ENCODE measurements around the gene ACAT1.
"Not testable (repeated sequence)": the region's sequence is repeated elsewhere in the genome, so short reads cannot be mapped to it uniquely, and the experiment has no call there.

The ACAT1 gene

GRCh38 chr11:108148556-108148955, 27.2 kb downstream of the ACAT1 start:
- DNase-seq, result no peak

GRCh38 chr11:108154591-108154990, 33.2 kb downstream of the ACAT1 start:
- DNase-seq, result no peak

- no peak for DNase-seq
Observed at GRCh38 chr11:108160970-108161566, 39.7 kb downstream of the ACAT1 start.

GRCh38 chr11:108162878-108163277, 41.5 kb downstream of the ACAT1 start:
- not testable (repeated sequence) for DNase-seq

GRCh38 chr11:108167624-108168023, 46.3 kb downstream of the ACAT1 start:
- DNase-seq, result no peak

GRCh38 chr11:108170184-108170583, 48.8 kb downstream of the ACAT1 start:
- DNase-seq, result no peak

GRCh38 chr11:108177570-108177969, 56.2 kb downstream of the ACAT1 start:
- DNase-seq, result no peak

- DNase-seq, result no peak
Observed at GRCh38 chr11:108193725-108194124, 72.4 kb downstream of the ACAT1 start.

GRCh38 chr11:108196901-108197300, 75.5 kb downstream of the ACAT1 start:
- no peak for DNase-seq

All from GOT3 (cell line).